Middle frontal gyrus (tissue), 1 donor: ENCODE measurements around the gene PTRH2.
A peak's percentile ranks its signal among the peaks of the same experiment; 100 is the strongest.
"Not testable (repeated sequence)": the region's sequence is repeated elsewhere in the genome, so short reads cannot be mapped to it uniquely, and the experiment has no call there.

Experiments used
- DNase-seq: peaks from one replicate; pipeline ENCODE4 v3.0.0-alpha.2; 2015; ENCODE audit warnings: low spot score; ENCODE audit errors: extremely low spot score

Gene PTRH2

GRCh38 chr17:59707149-59707970, at the start of gene PTRH2, which contains the start of gene VMP1:
Gene PTRH2 (minus strand): TSS chr17:59707430. CDS start chr17:59697978, 9,452 bp downstream.
Gene VMP1 (plus strand): TSS chr17:59707654. CDS start chr17:59731447, 23,793 bp downstream.
- peak; percentile 98 for DNase-seq

DNA sequence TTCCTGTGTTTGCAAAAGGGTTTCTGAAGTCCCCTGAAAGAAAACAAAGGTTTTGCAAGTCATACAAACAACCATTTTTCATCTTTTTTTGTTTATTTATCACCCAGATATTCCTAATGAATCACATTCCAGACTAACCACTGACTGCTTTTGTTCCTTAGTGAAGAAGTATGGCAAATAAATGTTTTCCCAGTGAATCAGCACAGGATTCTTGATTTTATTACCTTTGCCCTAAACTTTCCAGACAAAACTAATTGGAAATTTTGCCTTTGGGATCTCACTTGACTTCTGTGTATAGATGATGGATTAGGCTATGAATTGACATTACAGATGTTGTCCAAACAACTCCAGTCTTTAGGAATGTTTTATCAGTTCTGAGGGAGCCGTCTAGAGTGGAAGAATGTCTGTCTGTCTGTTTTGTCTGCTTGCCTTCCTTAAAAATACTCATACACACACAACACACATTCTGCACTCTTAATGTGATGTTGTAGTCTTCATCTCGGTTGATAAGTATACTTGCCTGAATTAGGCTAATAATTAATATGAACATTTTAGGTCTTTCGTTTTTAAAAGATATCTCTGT, 49.1 kb upstream of the PTRH2 start:
- no peak for DNase-seq

GRCh38 chr17:59755069-59755468, 47.8 kb upstream of the PTRH2 start:
- not testable (repeated sequence) for DNase-seq

DNA sequence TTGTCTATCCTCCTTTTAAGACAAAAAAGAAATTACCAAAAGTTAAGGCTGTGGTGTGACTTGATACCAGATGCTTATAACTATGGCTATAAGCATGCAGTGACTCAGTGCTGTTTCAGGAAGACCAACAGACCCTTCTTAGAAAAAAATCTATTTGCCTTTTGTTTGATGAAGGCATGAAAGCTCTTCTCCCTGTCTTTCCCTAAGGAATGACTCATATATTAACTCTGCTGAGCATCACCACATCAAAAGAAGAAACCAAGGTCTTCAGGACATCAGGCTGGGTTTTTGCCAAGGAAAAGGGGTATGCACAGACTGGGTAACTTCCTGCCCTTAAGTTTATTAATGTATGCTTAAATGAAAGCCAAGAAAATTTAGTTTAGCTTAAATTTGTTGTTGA, 47.3 kb upstream of the PTRH2 start:
- DNase-seq: no peak

DNA sequence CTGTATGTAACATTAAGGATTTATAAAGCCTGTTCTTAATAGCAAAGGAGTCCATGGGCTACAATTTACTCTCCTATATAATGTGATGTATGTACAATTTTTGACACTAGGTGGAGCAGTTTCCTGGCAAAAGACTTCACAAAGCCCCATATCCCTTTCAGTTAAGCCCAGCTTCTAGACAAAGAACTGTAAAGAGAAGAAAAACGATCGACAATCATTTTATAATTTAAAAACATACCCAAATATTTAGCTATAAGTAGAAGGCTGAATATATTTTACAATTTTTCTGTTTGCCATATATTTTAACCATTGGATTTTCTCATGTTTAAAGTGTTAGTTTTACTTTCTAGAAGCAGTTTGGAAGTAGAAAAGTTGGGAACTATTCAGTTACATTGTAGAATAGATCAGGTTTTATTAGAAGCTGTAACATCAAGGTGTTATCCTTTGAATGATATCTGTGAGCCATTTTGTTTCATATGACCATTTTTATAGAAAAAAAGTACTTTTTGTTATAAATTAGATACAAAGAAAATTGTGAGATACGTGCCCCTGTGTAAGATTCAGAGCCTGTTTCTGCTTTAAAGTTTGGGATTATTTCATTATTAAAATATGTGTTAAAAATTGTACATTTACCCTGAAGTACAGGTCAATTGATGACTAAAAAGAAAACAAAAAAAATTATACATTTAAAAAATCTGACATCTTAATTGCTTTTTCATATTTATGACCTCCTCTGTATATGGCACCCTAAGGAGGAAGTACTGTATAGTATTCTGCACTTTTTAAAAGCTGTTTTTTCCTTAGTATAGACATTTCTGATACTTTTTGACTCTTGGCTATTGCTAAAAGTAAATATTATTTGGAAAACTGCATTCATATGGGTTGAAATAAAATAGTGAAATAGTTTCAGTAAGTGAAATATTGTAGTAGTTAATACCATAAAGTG, 46.6 kb upstream of the PTRH2 start:
- DNase-seq: peak; percentile 81

DNA sequence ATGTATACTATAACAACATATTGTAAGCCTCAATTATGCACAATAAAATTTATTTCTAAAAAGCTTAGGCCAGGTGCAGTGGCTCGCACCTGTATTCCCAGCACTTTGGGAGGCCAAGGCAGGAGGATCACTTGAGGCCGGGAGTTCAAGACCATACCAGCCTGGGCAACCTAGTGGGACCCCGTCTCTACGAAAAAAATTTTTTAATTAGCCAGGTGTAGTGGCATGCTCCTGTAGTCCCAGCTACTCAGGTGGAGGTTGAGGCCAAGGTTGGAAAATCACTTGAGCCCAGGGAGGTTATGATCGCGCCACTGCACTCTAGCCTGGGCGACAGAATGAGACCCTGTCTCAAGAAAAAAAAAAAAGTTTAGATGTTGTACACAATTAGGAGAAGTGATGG, 45.7 kb upstream of the PTRH2 start:
- no peak for DNase-seq

- no peak for DNase-seq
Measured at GRCh38 chr17:59752446-59752845, 45.2 kb upstream of the PTRH2 start.

- DNase-seq: no peak
Measured at GRCh38 chr17:59751955-59752413, 44.8 kb upstream of the PTRH2 start.

DNA sequence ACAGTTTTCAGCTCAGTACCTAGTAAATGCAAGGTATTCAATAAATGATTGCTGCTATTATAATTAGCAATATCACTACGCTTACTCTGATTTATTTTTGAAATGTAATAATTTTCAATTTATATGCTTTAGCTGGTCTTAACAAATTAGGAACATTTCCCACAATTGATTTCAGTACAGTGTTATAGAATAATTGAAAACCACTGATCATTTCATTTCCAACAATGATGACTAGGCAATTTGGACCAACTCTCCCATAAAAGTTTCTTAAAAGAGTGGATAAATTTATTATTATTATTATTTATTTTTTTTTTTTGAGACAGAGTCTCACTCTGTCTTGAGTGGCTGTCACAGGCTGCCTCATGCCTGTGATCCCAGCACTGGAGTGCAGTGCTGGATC, 41.4 kb upstream of the PTRH2 start:
- no peak for DNase-seq

DNA sequence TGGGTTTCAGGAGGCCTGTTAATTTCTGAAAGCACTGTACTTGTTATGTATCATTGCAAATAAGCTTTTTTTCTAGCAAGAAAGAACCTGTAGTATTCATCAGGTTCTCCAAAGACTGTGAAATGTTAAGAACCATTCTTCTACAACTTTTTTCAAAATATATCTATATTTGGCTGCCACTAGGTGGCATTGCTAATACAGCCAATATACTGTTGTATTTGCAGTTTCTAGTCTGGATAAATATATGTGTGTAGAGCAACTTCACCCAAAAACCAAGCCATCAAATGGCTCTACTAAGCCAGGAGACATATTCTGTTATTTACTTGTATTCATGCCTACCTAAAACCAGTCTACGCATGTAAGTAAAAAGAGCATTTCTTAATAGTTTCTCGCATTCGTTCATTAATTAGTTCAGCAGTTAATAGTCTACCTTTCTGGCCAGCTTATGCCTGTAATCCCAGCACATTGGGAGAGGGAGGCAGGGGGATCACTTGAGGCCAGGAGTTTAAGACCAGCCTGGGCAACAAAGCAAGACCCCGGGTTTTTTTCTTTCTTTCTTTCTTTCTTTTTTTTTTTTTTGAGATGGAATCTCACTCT, 39.7 kb upstream of the PTRH2 start:
- DNase-seq: no peak

GRCh38 chr17:59745040-59745439, 37.8 kb upstream of the PTRH2 start:
- DNase-seq: no peak

DNA sequence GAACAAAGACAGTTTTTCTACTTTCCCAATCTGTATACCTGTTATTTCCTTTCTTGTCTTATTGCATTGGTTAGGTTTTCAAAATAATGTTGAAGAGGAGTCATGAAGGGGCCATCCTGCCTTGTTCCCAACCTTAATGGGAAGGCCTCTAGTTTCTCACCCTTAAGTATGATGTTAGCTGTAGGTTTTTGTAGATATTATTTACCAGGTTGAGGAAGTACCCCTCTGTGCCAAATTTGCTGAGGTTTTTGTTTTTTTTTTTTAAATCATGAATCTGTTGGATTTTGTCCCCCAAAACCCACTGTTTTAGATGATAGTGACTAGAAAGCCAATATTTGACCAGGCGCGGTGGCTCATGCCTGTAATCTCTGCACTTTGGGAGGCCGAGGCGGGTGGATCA, 36.6 kb upstream of the PTRH2 start:
- DNase-seq: no peak

DNA sequence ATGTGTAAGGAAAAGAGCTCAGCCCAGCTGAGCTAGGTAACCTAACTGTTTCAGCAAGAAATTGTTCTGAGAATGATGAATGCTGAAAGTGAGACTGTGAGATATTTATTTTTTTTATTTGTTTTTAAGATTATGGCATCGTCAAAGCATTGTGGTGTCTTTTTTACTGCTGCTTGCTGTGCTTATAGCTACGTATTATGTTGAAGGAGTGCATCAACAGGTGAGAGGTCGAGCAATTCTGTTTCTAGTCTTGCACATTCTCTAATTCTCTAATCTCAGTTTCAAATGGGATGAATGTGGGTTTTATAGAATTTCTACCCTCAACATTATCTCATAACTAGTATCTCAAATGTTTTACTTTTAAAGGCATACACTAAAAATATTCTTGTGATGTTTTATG, 30.1 kb upstream of the PTRH2 start:
- DNase-seq: no peak

- no peak for DNase-seq
Measured at GRCh38 chr17:59734226-59734625, 27.0 kb upstream of the PTRH2 start.

GRCh38 chr17:59733697-59734096, 26.5 kb upstream of the PTRH2 start:
- no peak for DNase-seq

GRCh38 chr17:59730268-59730834, 23.1 kb upstream of the PTRH2 start:
- no peak for DNase-seq

GRCh38 chr17:59727817-59728533, 20.7 kb upstream of the PTRH2 start:
- DNase-seq: no peak

DNA sequence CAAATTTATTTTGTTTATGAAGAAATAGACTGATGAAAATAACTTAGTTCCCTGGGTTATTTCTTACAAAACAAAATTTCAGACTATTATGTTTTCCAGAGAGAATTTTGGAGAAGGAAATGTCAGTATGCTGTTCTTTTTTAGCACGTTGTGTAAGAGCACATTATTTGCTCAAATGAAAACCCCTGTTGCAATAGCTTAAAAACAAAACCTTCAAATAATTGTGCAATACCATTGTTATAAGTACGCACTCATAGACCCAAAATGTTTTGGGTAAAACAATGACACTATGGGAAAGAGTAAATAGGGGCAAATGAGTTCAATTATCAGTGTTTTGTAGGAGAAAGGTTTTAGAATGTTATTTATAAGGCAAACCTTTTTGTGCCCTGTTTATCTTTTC, 18.5 kb upstream of the PTRH2 start:
- no peak for DNase-seq

DNA sequence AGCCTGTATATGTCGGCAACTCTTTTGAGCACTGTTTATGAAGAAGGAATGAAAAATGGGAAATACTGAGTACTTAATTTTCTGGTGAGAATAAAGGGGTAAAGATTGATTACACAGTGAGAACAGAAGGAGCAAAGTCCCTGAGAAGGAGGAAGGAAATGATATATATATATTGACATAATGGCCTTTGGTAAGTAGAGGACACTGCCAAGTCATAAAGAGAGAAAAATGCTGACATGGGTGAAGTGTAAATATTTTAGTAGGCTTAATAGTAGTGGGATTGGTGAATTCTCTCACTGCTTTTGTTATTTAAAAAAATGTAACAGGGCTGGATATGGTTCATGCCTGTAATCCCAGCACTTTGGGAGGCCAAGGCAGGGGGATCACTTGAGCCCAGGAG, 16.4 kb upstream of the PTRH2 start:
- no peak for DNase-seq

GRCh38 chr17:59723041-59723440, 15.8 kb upstream of the PTRH2 start:
- DNase-seq: no peak
